ENCODE data around the gene BANF1. TPM values are rescaled to one million over a fixed set of nuclear protein-coding genes. Genes with fewer than 3 reads are reported as not detected.

Gene BANF1
- total RNA-seq, 1 donor from 2014 or later, result 215 TPM

DNA sequence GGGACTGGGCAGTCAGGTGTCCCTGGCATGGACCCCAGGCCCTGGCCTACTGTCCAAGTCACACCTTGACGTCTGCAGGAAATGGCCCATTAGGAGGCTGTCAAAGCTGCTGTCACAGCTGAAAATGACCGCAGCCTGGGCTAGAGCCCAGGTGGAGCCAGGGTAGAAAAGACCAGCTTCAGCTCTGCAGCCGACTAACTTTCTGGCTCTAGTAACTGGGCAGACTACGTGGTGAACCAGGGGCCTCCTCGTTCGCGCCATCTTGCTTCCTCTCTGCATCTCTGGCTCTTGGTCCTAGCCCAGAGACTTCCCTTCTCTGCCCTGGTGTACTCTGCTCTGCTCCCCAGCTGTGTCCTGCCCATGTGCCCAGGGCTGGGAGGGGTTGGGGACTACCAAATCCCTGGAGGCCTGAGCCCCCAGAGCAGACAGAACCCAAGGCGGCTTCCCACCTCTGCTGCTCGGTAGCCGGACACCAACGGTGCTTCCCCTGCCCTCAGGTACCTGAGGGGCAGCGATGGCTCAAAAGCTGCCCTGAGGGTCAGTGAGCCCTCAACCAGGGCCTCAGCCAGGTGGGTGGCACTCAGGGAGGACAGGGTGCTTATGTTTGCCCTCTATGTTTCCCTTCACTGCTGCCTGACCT lies 21.1 kb upstream of the BANF1 start:
- Histone ChIP-seq H3K27me3 (ENCODE audit: low read depth) (no peaks in the 10 kb centered on the region), H3K9me3 (replicated peaks) (no peaks in the 10 kb centered on the region), H3K27ac (replicated peaks) (no peak overlapping the region), H3K4me1 (peaks cover 9% of the 10 kb centered on the region), H3K36me3 (peaks cover 36% of the 10 kb centered on the region), H3K4me3 (no peak overlapping the region)
- DNase-seq, result no peak
- intact Hi-C loops (cut with micrococcal nuclease), result no loop called here
- TF ChIP-seq, protein P1, sequence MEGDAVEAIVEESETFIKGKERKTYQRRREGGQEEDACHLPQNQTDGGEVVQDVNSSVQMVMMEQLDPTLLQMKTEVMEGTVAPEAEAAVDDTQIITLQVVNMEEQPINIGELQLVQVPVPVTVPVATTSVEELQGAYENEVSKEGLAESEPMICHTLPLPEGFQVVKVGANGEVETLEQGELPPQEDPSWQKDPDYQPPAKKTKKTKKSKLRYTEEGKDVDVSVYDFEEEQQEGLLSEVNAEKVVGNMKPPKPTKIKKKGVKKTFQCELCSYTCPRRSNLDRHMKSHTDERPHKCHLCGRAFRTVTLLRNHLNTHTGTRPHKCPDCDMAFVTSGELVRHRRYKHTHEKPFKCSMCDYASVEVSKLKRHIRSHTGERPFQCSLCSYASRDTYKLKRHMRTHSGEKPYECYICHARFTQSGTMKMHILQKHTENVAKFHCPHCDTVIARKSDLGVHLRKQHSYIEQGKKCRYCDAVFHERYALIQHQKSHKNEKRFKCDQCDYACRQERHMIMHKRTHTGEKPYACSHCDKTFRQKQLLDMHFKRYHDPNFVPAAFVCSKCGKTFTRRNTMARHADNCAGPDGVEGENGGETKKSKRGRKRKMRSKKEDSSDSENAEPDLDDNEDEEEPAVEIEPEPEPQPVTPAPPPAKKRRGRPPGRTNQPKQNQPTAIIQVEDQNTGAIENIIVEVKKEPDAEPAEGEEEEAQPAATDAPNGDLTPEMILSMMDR (IDR thresholded peaks at IDR 0.05; ENCODE audit: borderline replicate concordance), result no peak

DNA sequence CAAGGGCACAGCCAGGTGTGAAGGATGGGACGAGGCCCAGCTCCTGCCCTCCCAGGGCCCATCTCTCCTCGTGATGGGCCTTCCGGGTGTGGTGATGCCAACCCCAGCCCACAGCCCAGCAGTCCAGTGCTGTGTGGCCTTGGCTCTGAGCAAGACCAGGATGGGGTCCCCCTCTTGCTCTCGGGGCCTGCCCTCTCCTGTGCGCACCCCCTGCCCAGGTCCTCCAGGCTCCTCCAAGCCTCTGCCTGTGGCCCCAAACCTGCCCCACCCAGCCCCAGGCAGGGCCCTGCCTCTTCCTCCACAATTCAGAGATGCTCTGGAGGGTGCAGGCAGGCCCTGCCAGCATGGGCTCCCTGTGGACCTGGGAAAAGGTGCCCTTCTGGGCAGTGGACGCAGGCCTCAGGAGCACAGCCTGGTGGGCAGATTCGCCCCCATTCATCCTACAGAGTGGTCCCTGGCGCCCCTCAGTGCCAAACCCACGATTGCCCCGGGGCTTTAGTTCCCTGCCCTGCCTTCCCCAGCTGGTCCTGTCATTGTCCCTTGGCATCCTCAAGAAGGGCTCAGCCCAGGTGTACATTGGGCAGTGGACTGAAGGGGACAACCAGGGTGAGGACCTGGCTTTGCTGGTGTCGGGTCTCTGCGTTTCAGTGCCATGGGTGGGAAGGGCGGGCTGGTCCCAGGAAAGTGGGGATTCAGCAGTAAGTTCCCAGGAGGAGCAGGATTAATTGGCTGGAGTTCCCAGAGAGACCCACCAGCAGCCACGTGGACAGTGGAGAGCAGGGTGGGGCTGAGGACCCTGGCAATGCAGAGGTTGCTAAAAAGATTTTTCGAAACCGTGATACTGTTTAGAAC lies 20.1 kb upstream of the BANF1 start:
- no peak overlapping the region for H3K4me3 ChIP-seq
- DNase-seq, result no peak
- peaks cover 9% of the 10 kb centered on the region for H3K4me1 ChIP-seq
- H3K9me3 ChIP-seq (replicated peaks), result no peaks in the 10 kb centered on the region
- no peak overlapping the region for H3K27ac ChIP-seq (replicated peaks)
- intact Hi-C loops (cut with micrococcal nuclease), result no loop called here
- no peaks in the 10 kb centered on the region for H3K27me3 ChIP-seq (ENCODE audit: low read depth)
- TF ChIP-seq, protein P1 (IDR thresholded peaks at IDR 0.05; ENCODE audit: borderline replicate concordance), result no peak
- peaks cover 26% of the 10 kb centered on the region for H3K36me3 ChIP-seq

DNA sequence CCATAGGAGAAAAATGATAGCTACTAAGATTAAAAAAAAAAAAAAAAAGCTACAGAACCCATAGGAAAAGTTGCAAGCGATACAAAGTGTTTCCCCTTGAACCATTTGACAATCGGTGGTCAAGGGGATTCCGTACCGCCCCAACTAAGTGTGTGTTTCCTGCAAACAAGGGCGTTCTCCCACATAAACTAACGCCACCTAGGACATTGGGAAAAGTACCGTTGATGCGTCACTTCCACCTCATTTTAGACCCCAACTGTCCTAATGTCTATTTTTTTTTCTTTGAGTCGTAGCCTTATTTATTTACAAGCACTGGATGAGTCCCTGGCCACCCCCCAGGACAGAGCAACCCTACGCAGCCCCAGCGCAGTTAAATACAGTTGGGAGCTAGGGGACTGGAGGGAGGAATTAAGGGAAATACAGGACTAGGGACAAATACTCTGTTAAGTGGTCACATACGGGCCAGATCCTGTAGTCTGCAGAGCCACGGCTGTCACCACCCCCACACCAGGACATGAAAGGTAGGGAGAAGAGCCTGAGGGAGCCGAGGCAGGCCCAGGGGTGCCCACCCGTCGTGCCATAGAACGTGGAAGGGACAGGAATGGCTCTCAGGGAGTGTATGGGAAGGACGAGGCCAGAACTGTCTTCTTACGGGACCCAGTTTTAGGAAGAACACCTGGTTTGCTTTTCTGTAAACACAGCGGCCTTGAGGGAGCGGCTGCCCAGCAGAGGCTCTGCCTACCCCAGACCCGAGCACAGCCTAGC lies 19.3 kb upstream of the BANF1 start:
- no peaks in the 10 kb centered on the region for H3K9me3 ChIP-seq (replicated peaks)
- peaks cover 18% of the 10 kb centered on the region for H3K36me3 ChIP-seq
- H3K4me3 ChIP-seq, result no peak overlapping the region
- intact Hi-C loops (cut with micrococcal nuclease), result no loop called here
- no peaks in the 10 kb centered on the region for H3K27me3 ChIP-seq (ENCODE audit: low read depth)
- peaks cover 9% of the 10 kb centered on the region for H3K4me1 ChIP-seq
- TF ChIP-seq, protein P1 (IDR thresholded peaks at IDR 0.05; ENCODE audit: borderline replicate concordance), result no peak
- no peak for DNase-seq
- no peak overlapping the region for H3K27ac ChIP-seq (replicated peaks)

DNA sequence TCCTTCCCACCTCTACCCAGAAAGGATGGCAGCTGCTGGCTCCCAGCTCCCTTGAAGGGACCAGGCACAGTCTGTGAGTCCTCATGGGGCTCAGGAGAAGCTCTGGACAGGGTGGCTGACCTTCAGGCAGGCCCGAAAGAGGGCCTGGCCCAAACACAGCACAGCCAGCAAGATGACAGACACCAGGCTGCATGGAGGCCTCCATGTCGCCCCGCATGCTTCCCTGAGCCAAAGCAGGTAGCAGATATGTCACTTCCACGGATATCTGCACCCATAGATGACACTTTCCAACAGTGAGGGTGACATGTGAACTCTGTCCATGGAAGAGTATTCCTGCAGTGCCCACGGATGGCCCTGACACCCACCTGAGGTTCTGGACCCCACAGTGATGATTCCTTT lies 18.7 kb upstream of the BANF1 start:
- no peak for DNase-seq
- H3K36me3 ChIP-seq, result peaks cover 13% of the 10 kb centered on the region
- intact Hi-C loops (cut with micrococcal nuclease), result no loop called here
- H3K4me3 ChIP-seq, result no peak overlapping the region
- H3K27ac ChIP-seq (replicated peaks), result no peak overlapping the region
- H3K4me1 ChIP-seq, result peaks cover 9% of the 10 kb centered on the region
- no peaks in the 10 kb centered on the region for H3K27me3 ChIP-seq (ENCODE audit: low read depth)
- TF ChIP-seq, protein P1 (IDR thresholded peaks at IDR 0.05; ENCODE audit: borderline replicate concordance), result no peak
- H3K9me3 ChIP-seq (replicated peaks), result no peaks in the 10 kb centered on the region

DNA sequence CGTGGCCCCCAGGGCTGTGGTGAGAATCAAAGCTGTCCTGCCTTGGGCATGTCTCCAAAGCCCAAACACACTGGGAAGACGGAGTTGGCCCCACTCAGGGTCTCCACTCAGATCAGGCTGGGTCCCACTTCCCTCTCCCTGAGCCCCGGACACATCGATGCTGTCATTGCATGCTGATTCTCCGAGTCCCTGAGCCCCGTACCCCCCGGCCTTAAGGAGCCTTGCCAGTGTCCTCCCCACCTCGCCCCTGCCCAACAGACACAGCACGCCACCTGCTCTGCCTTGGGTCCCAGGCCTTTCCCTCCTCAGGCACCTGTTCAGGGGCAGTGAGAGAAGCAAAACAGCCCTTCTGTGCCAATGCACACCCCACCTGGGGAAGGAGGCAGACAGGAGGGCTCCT lies 15.0 kb upstream of the BANF1 start:
- Histone ChIP-seq H3K27ac (replicated peaks) (no peak overlapping the region), H3K4me3 (no peak overlapping the region), H3K9me3 (replicated peaks) (no peaks in the 10 kb centered on the region), H3K36me3 (no peaks in the 10 kb centered on the region), H3K27me3 (ENCODE audit: low read depth) (no peaks in the 10 kb centered on the region), H3K4me1 (peaks cover 9% of the 10 kb centered on the region)
- TF ChIP-seq, protein P1 (IDR thresholded peaks at IDR 0.05; ENCODE audit: borderline replicate concordance), result no peak
- intact Hi-C loops (cut with micrococcal nuclease), result no loop called here
- no peak for DNase-seq

All from left ventricle myocardium inferior (tissue), 1 donor.